ENCODE data around the gene LTO1.

The LTO1 gene

DNA sequence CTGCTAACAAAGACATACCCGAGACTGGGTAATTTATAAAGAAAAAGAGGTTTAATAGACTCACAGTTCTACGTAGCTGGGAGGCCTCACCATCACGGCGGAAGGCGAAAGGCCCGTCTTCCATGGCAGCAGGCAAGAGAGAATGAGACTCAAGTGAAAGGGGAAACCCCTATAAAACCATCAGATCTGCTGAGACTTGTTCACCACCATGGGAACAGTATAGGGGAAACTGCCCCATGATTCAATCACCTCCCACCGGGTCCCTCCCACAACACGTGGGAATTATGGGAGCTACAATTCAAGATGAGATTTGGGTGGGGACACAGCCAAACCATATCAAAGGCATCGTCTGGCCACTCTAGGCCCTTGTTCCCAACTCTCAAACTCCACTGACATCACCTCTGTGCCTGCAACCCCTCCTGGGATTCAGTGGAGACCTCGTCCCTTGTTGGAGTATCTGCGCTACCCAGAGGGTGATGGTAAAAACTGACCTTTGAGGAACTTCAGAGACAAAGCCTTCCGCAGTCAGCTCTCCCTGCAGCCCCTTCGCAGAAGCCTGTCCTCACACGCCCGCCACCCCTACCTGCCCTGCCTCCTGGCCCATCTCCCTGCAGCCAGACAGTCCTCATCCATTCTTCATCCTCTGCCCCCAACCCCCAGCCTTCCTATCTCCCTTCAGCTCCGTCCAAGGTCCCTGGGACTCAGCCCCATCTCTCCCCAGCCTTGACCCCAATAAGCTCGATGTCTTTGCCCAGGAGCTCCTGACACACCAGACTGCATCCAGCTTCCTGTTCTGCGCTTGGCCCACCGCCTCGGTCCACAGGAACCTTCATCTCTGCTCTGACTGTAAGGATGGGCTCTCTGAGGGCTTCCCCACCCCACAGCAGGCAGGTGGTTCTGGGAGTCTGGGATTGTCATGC is 18.4 kb downstream of the LTO1 start:
- no peak for DNase-seq

DNA sequence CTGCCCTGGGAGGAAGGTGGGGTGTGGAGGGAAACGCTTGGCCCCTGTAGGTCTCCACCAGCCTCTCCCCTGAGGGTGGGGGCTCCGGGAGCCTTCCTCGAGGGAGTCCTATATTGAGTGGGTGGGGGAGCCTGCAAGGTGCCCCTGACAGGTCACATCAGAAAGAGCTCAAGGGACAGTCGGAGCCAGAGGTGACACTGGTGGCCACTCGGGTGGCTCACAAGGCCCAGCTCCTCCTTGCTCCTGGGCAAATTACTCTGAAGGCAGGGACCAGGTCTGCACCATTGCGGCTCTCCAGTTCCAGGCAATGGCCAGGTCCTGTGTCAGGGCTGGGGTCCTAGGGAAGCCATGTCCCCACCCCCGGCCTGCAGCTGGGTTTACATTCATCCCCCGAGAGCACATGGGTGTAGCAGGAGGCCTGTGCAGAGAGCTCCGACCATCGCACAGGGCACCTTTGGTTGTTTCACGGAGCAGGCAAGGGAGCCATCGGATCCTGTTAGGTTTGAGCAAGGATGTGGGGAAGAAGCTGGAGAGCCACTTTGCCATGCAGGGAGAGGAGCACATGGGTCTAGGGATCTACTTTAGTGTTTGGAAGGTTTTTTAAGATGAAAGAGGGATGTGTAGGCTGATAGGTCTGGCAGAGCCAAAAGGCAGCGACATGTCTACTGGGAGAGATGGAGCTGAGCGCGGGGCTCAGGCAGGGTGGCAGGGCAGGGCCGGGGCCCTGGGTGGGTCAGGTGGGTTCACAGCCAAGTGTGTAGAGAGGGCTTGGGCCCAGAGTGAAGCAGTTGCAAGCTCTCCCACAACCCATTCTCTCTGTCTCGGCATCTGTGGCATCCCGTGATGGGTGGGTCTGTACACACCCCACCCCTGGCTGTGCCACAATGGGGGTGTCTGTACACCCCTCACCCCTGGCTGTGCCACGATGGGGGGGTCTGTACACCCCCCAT is 19.4 kb downstream of the LTO1 start:
- DNase-seq = no peak

DNA sequence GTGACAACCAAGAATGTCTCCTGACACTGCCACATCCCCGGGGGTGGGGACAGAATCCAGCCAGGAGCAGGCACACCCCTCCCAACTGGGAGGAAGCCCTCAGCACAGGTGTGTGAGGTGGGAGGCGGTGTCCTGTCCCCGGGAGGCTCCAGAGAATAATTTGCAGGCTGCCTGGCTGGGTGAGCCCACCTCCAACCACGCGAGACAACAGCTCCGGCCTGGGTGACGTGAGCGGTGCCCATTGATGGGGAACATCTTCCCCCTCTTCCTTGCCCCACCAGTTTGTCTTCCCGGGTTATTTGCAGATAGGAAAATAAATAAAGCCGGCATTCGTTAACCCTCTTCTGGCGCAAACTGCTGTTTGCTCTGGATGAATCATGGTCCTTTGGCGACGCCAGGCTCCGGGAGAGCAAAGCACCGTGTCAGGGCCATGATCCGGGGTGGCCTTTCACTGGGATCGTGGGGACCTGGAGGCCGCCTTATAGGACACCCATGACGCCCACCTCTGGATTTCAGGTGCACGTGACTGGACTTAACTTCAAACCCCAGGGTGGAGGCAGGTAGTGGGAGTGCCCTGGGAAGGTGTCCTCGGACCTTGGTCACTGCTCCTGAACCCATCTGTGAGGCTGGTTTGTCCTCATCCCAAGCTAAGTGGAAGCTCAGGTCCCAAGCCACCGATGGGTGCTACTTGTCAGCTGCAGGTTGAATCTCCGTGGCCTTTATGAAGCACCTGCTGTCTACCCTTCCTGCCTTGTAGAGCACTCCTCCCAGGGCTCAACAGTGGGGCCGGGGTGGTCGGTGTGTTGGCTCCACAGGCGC is 20.3 kb downstream of the LTO1 start:
- no peak for DNase-seq

DNA sequence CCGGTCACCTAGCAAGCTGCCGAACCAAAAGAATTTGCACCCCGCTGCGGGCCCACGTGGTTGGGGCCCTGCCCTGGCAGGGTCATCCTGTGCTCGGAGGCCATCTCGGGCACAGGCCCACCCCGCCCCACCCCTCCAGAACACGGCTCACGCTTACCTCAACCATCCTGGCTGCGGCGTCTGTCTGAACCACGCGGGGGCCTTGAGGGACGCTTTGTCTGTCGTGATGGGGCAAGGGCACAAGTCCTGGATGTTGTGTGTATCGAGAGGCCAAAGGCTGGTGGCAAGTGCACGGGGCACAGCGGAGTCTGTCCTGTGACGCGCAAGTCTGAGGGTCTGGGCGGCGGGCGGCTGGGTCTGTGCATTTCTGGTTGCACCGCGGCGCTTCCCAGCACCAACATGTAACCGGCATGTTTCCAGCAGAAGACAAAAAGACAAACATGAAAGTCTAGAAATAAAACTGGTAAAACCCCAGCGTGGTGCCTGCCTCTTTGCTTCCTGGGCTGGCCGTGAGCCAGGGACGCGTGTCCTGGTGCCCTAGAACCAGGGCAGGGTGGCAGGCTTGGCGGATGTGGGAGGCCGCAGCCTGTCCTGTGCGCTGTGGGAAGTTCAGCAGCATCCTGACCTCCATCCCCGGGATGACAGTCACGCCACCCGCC is 21.0 kb downstream of the LTO1 start:
- DNase-seq = no peak

DNA sequence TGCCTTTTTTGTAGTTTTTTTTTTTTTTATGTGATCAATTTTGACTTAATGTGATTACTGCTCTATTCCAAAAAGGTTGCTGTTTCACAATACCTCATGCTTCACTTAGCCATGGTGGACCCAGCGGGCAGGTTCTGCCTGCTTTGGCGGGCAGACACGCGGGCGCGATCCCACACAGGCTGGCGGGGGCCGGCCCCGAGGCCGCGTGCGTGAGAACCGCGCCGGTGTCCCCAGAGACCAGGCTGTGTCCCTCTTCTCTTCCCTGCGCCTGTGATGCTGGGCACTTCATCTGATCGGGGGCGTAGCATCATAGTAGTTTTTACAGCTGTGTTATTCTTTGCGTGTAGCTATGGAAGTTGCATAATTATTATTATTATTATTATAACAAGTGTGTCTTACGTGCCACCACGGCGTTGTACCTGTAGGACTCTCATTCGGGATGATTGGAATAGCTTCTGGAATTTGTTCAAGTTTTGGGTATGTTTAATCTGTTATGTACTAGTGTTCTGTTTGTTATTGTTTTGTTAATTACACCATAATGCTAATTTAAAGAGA is 21.7 kb downstream of the LTO1 start:
- no peak for DNase-seq

DNA sequence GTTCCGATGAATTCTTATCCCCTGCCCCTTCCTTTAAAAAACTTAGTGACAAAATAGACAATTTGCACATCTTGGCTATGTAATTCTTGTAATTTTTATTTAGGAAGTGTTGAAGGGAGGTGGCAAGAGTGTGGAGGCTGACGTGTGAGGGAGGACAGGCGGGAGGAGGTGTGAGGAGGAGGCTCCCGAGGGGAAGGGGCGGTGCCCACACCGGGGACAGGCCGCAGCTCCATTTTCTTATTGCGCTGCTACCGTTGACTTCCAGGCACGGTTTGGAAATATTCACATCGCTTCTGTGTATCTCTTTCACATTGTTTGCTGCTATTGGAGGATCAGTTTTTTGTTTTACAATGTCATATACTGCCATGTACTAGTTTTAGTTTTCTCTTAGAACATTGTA is 22.2 kb downstream of the LTO1 start:
- DNase-seq = no peak

DNA sequence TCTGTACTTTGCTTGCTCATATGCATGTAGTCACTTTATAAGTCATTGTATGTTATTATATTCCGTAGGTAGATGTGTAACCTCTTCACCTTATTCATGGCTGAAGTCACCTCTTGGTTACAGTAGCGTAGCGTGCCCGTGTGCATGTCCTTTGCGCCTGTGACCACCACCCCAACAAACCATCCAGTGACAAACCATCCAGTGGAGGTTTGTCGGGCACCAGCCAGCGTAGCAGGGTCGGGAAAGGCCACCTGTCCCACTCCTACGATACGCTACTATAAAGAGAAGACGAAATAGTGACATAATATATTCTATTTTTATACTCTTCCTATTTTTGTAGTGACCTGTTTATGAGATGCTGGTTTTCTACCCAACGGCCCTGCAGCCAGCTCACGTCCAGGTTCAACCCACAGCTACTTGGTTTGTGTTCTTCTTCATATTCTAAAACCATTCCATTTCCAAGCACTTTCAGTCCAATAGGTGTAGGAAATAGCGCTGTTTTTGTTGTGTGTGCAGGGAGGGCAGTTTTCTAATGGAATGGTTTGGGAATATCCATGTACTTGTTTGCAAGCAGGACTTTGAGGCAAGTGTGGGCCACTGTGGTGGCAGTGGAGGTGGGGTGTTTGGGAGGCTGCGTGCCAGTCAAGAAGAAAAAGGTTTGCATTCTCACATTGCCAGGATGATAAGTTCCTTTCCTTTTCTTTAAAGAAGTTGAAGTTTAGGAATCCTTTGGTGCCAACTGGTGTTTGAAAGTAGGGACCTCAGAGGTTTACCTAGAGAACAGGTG is 23.1 kb downstream of the LTO1 start:
- DNase-seq = no peak

DNA sequence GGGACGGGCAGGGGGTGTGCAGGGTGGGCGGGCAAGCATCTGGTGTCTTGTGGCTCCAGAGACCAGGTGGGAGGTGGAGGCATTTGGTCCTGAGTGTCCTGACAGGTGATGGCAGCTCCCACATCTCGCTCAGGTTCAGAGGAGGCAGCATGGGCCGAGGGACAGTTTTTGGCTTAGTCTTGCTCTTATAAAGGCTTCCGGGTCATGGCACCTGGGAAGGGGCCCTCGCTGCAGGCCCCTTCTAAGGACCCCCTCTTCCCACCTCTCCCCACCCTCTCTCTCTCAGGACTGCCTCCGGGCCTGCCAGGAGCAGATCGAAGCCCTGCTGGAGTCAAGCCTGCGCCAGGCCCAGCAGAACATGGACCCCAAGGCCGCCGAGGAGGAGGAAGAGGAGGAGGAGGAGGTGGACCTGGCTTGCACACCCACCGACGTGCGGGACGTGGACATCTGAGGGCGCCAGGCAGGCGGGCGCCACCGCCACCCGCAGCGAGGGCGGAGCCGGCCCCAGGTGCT is 24.3 kb downstream of the LTO1 start:
- DNase-seq = no peak

DNA sequence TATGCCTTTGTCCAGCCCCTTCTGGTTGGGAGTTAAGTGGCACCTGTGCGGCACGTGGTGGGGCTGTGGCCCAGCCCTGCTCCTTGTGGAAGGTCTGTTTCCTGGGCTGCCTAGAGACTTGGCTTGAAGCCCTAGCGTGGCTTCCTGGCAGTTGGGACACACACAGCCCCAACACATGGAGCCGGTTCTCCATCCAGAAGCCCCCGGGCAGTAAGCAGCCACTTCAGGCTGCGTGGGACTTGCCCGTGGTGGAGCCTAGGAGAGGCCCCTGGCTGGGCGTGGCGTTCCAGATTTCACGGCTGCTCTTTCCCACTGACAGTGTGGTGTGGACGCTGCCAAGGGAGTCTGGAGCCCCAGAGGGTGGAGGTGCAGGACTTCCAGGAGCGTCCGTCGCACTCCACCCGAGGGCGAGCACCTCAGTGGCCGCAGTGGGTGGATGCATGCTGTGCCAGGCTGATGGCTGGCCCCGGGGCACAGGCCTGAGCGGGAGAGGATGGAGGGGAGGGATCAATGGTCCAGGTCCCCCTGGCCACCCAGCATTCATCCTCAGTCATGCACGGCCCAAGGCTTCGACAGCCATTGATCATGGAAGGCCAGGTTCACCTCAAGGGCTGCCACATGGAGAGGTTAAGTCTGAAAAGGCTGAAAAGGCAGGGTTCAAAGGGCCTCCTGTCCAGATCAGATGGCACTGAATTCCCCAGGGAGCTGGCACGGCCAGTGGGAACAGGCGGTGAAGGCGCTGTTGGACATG is 24.9 kb downstream of the LTO1 start:
- no peak for DNase-seq

DNA sequence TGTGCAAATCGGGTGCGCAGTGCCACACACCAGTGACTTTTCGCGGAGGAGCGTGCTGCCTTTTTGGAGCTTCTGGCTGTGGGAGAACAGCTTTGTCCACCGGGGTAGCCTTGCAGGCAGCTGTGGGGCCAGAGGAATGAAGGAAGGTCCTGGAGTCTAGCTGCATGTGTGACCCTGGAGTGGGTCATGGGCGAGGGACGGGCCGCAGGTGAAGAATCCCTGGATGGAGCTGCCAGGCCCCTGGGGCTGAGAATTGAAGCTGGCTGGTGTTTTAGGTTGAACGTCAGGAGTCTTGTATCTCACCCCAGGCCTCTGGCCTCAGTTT is 25.6 kb downstream of the LTO1 start:
- DNase-seq = no peak

DNA sequence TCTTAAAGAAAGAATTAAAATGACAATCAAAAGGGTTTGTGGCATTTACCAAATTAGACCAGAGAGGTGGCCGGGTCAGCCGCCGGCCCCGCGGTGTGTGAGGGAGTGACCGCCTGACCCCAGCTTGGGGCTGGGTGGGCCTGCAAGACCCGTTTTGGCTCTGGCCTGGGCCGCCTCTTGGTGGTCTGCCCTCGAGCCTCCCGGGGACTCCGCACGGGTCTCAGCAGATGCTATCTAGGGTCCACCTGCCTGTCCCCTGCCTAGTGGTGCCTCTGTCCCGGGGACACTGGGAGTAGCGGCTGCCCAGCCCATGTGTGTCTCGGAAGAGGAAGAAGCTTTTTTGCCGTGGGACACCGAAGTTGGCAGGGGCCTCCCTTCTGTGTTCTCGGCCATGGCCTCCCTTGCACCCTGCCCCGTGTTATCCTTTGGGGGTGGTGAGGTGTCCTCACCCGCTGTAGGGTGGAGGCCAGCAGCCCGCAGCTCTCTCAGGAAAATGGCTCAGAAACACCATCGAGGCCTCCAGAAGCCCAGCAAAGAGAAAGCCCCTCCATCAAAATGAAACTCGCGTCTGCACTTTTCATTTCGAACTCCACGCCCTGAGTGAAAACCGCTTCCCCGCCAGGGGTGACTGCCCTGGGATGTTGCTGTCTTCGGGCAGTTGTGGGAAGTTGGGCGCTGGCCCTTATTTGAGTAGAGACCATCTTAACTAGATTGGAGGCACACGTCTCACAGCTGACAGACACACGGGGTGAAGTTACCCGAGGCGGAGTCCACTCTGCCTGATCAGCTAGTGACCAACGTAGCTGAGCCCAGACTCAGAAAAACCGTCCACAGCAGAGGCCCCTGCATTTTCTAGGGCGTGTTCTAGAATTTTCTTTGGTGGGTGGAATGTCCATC is 26.2 kb downstream of the LTO1 start:
- DNase-seq = no peak

DNA sequence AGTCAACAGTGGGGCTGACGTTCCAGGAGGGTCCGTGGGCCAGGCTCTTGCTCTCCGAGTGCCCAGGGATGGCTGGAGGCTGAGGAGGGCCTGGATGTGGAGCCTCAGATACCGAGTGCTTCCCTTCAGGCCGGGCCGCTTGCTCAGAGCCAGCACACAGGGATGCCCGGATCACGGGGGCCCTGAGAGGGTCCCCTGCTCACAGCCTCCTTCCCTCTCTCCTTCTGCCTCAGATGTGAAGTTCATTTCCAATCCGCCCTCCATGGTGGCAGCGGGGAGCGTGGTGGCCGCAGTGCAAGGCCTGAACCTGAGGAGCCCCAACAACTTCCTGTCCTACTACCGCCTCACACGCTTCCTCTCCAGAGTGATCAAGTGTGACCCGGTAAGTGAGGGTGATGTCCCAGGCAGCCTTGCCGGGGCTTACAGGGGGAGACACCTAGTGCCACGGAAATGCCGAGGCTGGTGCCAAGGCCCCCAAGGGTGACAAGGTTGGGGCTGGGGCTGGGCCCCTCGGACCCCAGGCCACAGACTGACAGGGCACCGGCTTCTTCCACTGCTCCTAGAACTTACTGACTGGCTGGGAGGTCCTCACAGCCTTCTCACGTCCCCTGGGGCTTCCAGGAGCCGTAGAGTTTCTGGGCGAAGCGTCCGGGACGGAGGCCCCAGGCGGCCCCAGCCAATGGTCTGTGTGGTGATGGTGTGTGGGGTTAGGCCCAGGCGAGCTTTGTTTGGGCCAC is 27.2 kb downstream of the LTO1 start:
- DNase-seq = no peak

DNA sequence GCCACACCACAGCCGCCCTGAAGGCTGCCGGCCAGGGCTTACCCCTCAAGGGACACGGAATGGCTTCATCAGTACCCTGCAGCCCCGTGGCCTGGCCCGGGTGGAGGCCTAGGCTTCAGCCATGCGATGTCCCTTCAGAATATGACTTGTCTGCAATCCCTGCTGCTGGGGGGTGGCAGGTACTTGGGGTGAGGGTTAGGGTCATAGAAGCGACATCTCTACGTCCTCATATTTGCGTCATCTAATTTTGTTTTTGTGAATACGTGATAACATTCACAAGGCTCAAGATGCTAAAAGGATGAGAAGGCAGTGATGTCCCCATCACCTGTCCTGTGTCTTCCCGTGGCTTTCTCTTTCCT is 27.8 kb downstream of the LTO1 start:
- no peak for DNase-seq

DNA sequence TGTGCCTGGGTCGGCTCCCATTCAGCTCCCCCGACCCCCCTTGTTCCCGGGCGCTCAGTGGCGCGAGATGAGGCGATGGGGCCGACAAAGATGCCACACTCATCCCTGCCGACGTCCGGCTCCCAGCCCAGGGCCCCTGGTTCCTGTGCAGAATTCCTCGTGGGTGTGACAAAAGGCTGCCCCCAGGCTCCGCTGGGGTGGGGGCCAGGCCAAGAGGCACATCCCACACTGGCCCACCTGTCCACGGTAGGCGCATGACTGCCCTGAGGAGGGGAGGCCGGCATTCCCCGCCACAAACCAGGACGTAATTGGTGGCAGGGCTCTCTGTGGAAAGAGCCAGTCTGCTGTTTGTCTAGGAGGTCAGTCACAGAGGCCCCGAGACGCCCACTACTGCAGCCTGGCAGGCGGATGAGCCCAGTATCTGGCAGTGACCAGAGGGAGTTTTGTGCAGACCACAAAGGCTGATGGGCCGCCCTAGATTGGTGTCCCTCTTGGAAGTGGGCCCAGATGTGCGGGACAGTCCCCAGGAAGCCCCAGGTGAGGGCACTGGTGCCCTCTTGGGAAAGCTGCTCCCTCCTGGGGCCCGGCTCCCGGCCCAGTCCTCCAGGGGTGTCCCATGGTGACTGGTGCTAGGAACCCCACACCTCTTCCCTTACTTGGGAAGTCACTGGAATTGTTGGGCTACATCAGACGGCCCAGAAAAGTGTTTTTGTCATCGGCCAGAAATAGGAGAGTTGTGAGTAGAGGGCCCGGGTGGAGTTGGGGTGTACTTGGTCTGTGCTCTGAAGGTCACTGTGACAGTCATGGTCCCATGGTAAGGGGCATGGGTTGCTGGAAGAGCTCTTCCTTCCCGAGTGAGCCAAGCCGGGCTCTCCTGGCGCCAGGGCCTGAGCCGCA is 28.4 kb downstream of the LTO1 start:
- no peak for DNase-seq

DNA sequence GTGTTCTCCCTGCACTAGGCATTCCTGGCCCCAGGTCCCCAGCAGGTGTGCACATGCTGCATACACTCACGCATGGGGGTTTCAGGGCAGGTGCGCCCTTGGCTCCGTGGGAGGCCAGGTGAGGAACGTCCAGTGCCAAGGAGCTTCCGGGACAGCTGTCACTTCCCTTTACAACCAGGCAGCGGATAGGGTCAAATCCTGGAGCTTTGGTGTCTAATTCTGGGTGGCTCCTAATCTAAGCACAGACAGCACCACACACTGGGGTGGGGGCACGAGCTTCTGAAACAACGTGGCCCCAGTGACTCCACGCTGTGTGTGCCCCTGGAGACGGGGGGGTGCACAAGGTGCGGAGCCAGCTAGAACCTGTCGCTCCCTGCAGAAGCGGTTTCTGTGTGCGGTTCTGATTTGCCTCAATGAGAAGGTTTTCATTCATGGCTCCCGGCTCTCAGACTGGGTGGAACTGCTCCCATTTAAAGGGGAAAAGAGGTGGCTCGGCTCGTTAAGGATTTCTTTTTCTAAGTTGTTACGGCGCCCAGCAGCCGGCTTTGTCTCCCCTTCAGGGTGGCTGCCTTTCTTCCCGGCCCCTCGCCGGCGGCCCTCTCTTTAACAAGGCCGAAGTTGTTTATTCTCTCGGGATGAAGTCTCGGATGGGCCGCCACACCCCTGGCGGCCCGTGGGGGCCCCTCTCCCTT is 29.2 kb downstream of the LTO1 start:
- peak; percentile 25 for DNase-seq

DNA sequence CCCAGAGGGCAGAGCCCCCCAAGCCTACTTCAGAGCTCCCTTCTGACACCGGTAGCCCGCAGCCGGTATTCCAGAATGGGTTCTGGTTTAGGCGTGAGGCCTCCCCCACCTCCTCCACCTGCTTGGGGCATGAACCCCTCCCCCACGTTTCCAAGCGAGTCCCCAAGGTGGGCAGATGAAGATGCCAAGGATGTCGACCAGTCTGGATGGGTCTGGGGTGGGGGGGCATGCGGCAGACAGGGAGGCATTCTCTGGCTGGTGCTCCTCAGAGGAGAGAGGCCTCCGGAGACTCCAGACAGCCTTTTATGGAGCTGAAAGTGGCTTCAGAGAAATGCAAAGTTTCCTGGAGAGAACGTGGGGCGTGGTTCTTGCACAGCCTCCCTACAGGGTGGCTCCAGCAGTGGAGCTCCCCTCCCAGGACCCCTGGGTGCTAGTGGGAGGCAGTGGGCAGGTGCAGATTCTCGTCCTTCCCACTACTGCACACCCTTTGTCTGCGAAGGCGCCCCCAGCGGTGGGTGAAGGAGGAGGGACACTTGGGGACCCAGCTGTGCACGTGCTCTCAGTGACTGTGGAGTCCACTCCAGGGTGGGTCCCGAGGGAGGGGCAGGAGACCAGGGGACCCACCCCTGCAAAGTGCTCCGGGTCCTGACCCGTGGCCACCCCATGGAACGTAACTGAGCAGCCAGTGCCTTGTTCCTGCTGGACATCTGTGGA is 30.0 kb downstream of the LTO1 start:
- DNase-seq = no peak
